Stimulated activated memory B cell treated with anti-CD40 and anti-IgM and Interleukin-4, amounts not matched to agents 10 μg/mL and 1 μg/mL and 100 μg/mL, for 72 hours (primary cell): ENCODE data around the gene CDKN2B-AS1.
"Not testable (repeated sequence)": the region's sequence is repeated elsewhere in the genome, so short reads cannot be mapped to it uniquely, and the experiment has no call there.

Experiments
- ATAC-seq: fragments of 150-1000 bp; cut with Tn5 transposase; 2 replicates; pipeline ENCODE4 v1.10.0; 2021
- H3K27ac Mint-ChIP-seq: one replicate; pipeline ENCODE4 v1.8.0; 2022; ENCODE audit warnings: mild to moderate bottlenecking, mixed read lengths
- H3K27me3 Mint-ChIP-seq: one replicate; pipeline ENCODE4 v1.8.0; 2022; ENCODE audit warnings: mixed read lengths
- H3K36me3 Mint-ChIP-seq: one replicate; pipeline ENCODE4 v1.8.0; 2022; ENCODE audit warnings: mixed read lengths
- H3K4me1 Mint-ChIP-seq: one replicate; pipeline ENCODE4 v1.8.0; 2022; ENCODE audit warnings: mixed read lengths
- H3K4me3 Mint-ChIP-seq: one replicate; pipeline ENCODE4 v1.8.0; 2022; ENCODE audit warnings: mild to moderate bottlenecking, moderate library complexity, mixed read lengths
- H3K9me3 Mint-ChIP-seq: one replicate; pipeline ENCODE4 v1.8.0; 2022; ENCODE audit warnings: mixed read lengths

CDKN2B-AS1 gene

GRCh38 chr9:22041775-22042174 lies 47.2 kb downstream of the CDKN2B-AS1 start:
- no peak for ATAC-seq
- no peaks in the 10 kb centered on the region for H3K27me3 Mint-ChIP-seq

GRCh38 chr9:22043928-22044327 lies 49.3 kb downstream of the CDKN2B-AS1 start:
- no peak for ATAC-seq
- Mint-ChIP-seq H3K36me3 (peaks cover 6% of the 10 kb centered on the region), H3K9me3 (no peaks in the 10 kb centered on the region), H3K27me3 (no peaks in the 10 kb centered on the region), H3K4me1 (no peaks in the 10 kb centered on the region), H3K27ac (no peak overlapping the region), H3K4me3 (no peak overlapping the region)

More at GRCh38 chr9:22041775-22042174, 47.2 kb downstream of the CDKN2B-AS1 start:
- Mint-ChIP-seq H3K4me3 (no peak overlapping the region), H3K36me3 (no peaks in the 10 kb centered on the region), H3K9me3 (no peaks in the 10 kb centered on the region), H3K27ac (no peak overlapping the region), H3K4me1 (no peaks in the 10 kb centered on the region)

- Mint-ChIP-seq H3K27ac (no peak overlapping the region), H3K36me3 (peaks cover 6% of the 10 kb centered on the region), H3K9me3 (no peaks in the 10 kb centered on the region), H3K4me3 (no peak overlapping the region), H3K4me1 (no peaks in the 10 kb centered on the region), H3K27me3 (no peaks in the 10 kb centered on the region)
- ATAC-seq, result no peak
Observed at GRCh38 chr9:22044583-22044982, 50.0 kb downstream of the CDKN2B-AS1 start.

- ATAC-seq, result no peak
- peaks cover 6% of the 10 kb centered on the region for H3K36me3 Mint-ChIP-seq
Observed at GRCh38 chr9:22045423-22045822, 50.8 kb downstream of the CDKN2B-AS1 start.

GRCh38 chr9:22046243-22046885 lies 51.8 kb downstream of the CDKN2B-AS1 start:
- no peak overlapping the region for H3K4me3 Mint-ChIP-seq
- no peaks in the 10 kb centered on the region for H3K9me3 Mint-ChIP-seq
- ATAC-seq, result no peak
- H3K27ac Mint-ChIP-seq, result no peak overlapping the region
- H3K4me1 Mint-ChIP-seq, result peaks cover 7% of the 10 kb centered on the region
- H3K36me3 Mint-ChIP-seq, result peaks cover 6% of the 10 kb centered on the region
- H3K27me3 Mint-ChIP-seq, result no peaks in the 10 kb centered on the region

More at GRCh38 chr9:22045423-22045822, 50.8 kb downstream of the CDKN2B-AS1 start:
- H3K27ac Mint-ChIP-seq, result no peak overlapping the region
- no peaks in the 10 kb centered on the region for H3K4me1 Mint-ChIP-seq
- no peaks in the 10 kb centered on the region for H3K9me3 Mint-ChIP-seq
- H3K4me3 Mint-ChIP-seq, result no peak overlapping the region
- no peaks in the 10 kb centered on the region for H3K27me3 Mint-ChIP-seq

- H3K27me3 Mint-ChIP-seq, result no peaks in the 10 kb centered on the region
- H3K9me3 Mint-ChIP-seq, result no peaks in the 10 kb centered on the region
- ATAC-seq, result no peak
- H3K36me3 Mint-ChIP-seq, result peaks cover 6% of the 10 kb centered on the region
- H3K27ac Mint-ChIP-seq, result no peak overlapping the region
- H3K4me3 Mint-ChIP-seq, result no peak overlapping the region
- H3K4me1 Mint-ChIP-seq, result peaks cover 10% of the 10 kb centered on the region
Observed at GRCh38 chr9:22047596-22047995, 53.0 kb downstream of the CDKN2B-AS1 start.

GRCh38 chr9:22049411-22049810 lies 54.8 kb downstream of the CDKN2B-AS1 start:
- H3K4me1 Mint-ChIP-seq, result peaks cover 16% of the 10 kb centered on the region
- no peak for ATAC-seq
- H3K9me3 Mint-ChIP-seq, result no peaks in the 10 kb centered on the region
- H3K36me3 Mint-ChIP-seq, result peaks cover 6% of the 10 kb centered on the region
- H3K27me3 Mint-ChIP-seq, result no peaks in the 10 kb centered on the region
- H3K4me3 Mint-ChIP-seq, result no peak overlapping the region
- no peak overlapping the region for H3K27ac Mint-ChIP-seq

- no peak overlapping the region for H3K4me3 Mint-ChIP-seq
- no peaks in the 10 kb centered on the region for H3K9me3 Mint-ChIP-seq
- H3K27me3 Mint-ChIP-seq, result no peaks in the 10 kb centered on the region
- H3K36me3 Mint-ChIP-seq, result peaks cover 6% of the 10 kb centered on the region
- peak; percentile 53 for ATAC-seq
- H3K4me1 Mint-ChIP-seq, result peaks cover 16% of the 10 kb centered on the region
- H3K27ac Mint-ChIP-seq, result peak overlapping the region; percentile 20
Observed at GRCh38 chr9:22050924-22051323, 56.3 kb downstream of the CDKN2B-AS1 start.

- Mint-ChIP-seq H3K27me3 (no peaks in the 10 kb centered on the region), H3K36me3 (peaks cover 6% of the 10 kb centered on the region), H3K4me3 (no peak overlapping the region), H3K9me3 (no peaks in the 10 kb centered on the region), H3K27ac (no peak overlapping the region), H3K4me1 (peaks cover 16% of the 10 kb centered on the region)
- ATAC-seq, result peak; percentile 43
Observed at GRCh38 chr9:22052376-22052945, 57.9 kb downstream of the CDKN2B-AS1 start.

- Mint-ChIP-seq H3K36me3 (peaks cover 5% of the 10 kb centered on the region), H3K27ac (no peak overlapping the region), H3K9me3 (no peaks in the 10 kb centered on the region), H3K4me3 (no peak overlapping the region), H3K27me3 (no peaks in the 10 kb centered on the region), H3K4me1 (peaks cover 16% of the 10 kb centered on the region)
- no peak for ATAC-seq
Observed at GRCh38 chr9:22053178-22053577, 58.6 kb downstream of the CDKN2B-AS1 start.

- no peak for ATAC-seq
Observed at GRCh38 chr9:22054076-22054475, 59.5 kb downstream of the CDKN2B-AS1 start.

GRCh38 chr9:22054529-22054928 lies 59.9 kb downstream of the CDKN2B-AS1 start:
- Mint-ChIP-seq H3K27ac (no peak overlapping the region), H3K9me3 (no peaks in the 10 kb centered on the region), H3K36me3 (peaks cover 5% of the 10 kb centered on the region), H3K4me3 (no peak overlapping the region), H3K4me1 (peaks cover 16% of the 10 kb centered on the region), H3K27me3 (no peaks in the 10 kb centered on the region)
- no peak for ATAC-seq

More at GRCh38 chr9:22054076-22054475, 59.5 kb downstream of the CDKN2B-AS1 start:
- Mint-ChIP-seq H3K27ac (no peak overlapping the region), H3K9me3 (no peaks in the 10 kb centered on the region), H3K36me3 (peaks cover 4% of the 10 kb centered on the region), H3K4me1 (peaks cover 16% of the 10 kb centered on the region), H3K4me3 (no peak overlapping the region), H3K27me3 (no peaks in the 10 kb centered on the region)

GRCh38 chr9:22055090-22055489 lies 60.5 kb downstream of the CDKN2B-AS1 start:
- Mint-ChIP-seq H3K36me3 (peaks cover 5% of the 10 kb centered on the region), H3K27ac (no peak overlapping the region), H3K4me3 (no peak overlapping the region), H3K4me1 (peaks cover 16% of the 10 kb centered on the region), H3K9me3 (no peaks in the 10 kb centered on the region), H3K27me3 (no peaks in the 10 kb centered on the region)
- ATAC-seq, result no peak

GRCh38 chr9:22056402-22056801 lies 61.8 kb downstream of the CDKN2B-AS1 start:
- Mint-ChIP-seq H3K4me1 (peaks cover 8% of the 10 kb centered on the region), H3K4me3 (no peak overlapping the region), H3K27ac (no peak overlapping the region), H3K36me3 (peaks cover 5% of the 10 kb centered on the region), H3K27me3 (no peaks in the 10 kb centered on the region), H3K9me3 (no peaks in the 10 kb centered on the region)
- ATAC-seq, result no peak

- H3K9me3 Mint-ChIP-seq, H3K27me3 Mint-ChIP-seq, H3K4me3 Mint-ChIP-seq, H3K27ac Mint-ChIP-seq, ATAC-seq, H3K4me1 Mint-ChIP-seq, H3K36me3 Mint-ChIP-seq: not testable (repeated sequence)
Observed at GRCh38 chr9:22057972-22058371, 63.4 kb downstream of the CDKN2B-AS1 start.

- H3K9me3 Mint-ChIP-seq, result no peaks in the 10 kb centered on the region
- H3K27me3 Mint-ChIP-seq, result no peaks in the 10 kb centered on the region
- no peak overlapping the region for H3K4me3 Mint-ChIP-seq
- peaks cover 10% of the 10 kb centered on the region for H3K36me3 Mint-ChIP-seq
- no peaks in the 10 kb centered on the region for H3K4me1 Mint-ChIP-seq
- H3K27ac Mint-ChIP-seq, result no peak overlapping the region
- ATAC-seq, result no peak
Observed at GRCh38 chr9:22060831-22061383, 66.3 kb downstream of the CDKN2B-AS1 start.
